ENCODE measurements around the gene OTULIN.

Gene OTULIN

DNA sequence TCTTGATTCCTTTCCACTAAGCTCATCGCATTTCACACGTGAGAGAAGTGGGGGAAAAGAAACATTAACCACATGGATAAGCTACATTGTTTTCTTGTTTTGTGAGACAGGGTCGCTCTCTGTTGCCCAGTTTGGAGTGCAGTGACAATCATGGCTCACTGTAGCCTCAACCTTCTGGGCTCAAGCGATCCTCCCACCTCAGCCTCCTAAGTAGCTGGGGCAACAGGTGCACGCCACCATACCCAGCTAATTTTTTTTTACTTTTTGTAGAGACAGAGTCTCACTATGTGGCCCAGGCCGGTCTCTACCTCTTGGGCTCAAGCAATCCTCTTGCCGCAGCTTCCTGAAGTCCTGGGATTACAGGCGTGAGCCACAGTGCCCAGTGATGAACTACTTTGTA, 2.8 kb downstream of the OTULIN start:
- Histone ChIP-seq H3K27ac (peak overlapping the region in 5 of 21 experiments; percentile 11 to 97 (median 43)), H3K4me3 (no peak overlapping the region)

DNA sequence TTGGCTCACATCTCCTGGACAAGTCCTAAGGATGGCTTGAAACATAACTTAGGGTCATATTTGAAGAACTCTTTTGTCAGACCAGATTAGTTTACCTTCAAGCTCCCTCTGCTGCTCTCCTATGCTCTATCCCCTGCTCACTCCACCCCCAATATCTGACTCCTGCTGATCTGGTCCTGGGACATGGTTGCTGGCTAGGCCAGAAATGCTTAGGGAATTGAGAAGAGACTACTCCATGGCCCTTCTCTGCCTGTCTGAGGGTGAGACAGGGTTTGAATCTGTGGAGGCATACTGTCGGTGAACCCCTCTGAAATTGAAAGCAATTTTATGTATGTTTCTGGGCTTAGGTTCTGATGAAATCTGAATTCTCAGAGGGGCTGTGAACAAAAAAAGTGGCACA, 3.3 kb downstream of the OTULIN start:
- no peak overlapping the region for H3K4me3 ChIP-seq
- peak overlapping the region in 9 of 21 experiments; percentile 4 to 97 (median 18) for H3K27ac ChIP-seq

DNA sequence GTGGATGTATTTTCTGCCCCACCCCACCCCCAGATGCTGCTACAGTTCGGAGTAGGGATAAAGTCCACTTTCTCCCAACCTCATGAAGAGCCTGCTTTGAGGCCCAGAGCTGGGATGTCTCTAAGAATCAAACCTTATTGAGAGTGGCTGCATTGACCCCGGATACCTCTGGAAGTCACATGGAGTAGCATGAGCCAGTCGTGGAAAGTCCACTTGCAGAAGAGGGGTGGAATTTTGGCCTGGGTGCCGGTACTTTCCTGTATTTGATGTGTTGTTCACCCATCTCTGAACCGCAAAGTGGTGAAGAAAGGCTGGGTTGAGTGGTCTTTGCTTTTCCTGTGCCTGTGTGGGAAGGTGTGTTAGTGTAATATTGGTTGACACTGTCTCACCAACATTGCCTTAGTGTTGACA, 3.7 kb downstream of the OTULIN start:
- Histone ChIP-seq H3K27ac (peak overlapping the region in 7 of 21 experiments; percentile 4 to 97 (median 43)), H3K4me3 (no peak overlapping the region)

DNA sequence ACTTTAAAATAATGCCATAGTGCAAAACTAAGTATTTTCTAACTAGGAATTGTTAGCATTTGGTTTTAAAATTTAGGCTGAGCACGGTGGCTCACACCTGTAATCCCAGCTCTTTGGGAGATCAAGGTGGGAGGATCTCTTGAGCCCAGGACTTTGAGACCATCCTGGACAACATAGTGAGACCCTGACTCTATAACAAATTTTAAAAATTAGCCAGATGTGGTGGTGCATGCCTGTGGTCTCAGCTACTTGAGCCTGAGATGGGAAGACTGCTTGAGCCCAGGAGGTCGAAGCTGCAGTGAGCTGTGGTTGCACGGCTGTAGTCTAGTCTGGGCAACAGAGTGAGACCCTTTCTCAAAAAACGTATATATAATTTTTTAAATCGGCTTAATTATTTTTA, 4.9 kb downstream of the OTULIN start:
- Histone ChIP-seq H3K4me3 (no peak overlapping the region), H3K27ac (peak overlapping the region in 3 of 21 experiments; percentile 0 to 38 (median 2))

DNA sequence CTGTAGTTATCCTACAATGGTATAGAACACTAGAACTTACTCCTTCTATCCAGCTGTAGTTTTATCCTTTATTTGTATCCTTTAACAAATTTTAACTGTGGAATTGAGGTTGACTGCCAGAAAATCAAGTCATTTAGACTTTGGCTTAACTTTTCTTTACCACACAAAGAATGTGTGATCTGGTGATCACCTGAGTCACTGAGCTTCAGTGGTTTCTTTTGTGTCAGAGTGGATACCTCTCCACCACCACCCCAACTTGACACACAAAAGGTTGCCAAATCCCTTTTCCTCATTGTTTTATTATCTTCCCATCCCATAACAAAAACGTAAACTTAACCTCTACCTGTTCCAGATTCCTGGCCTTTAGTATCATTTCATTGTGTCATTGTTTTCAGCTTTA, 5.5 kb downstream of the OTULIN start:
- H3K27ac ChIP-seq = peak overlapping the region in 3 of 21 experiments; percentile 0 to 15 (median 2)
- no peak overlapping the region for H3K4me3 ChIP-seq

DNA sequence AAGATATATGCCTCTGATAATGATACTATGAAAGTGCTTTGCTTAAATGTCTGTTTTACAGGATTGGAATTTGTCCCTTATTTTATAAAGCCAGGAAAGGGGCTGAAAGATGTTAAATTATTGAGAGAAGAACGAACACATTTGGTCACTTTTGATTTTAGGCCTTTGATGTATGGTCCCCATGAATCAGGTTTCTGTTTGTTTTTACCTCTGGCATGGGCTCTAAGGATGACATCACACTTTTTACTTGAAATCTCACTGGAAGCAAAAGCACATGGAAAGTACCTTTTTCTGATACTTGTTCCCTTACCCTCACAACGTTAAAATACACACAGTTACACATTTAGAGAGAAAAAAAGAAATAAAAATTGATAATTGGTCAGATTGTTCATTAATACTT, 6.9 kb downstream of the OTULIN start:
- H3K27ac ChIP-seq = peak overlapping the region in 11 of 21 experiments; percentile 6 to 61 (median 26)
- no peak overlapping the region for H3K4me3 ChIP-seq

DNA sequence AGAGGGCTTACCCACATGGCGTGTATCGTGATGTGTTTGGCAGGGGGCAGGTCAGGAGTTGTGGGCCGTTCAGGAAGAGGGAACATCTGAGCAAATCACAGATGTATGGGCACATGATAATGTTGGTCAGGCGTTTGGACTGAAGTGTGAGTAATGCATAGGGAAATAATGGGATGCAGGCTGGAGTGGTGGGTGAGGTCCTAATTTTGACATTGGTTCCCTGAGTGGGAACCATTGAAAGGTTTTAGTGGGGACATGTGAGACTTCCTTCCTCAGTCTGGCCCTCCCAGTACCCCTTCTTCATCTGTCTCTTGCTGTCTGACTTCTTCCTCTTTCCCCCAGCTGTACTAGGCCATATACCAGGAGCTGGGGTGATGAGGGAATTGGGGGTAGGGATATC, 7.6 kb downstream of the OTULIN start:
- Histone ChIP-seq H3K27ac (peak overlapping the region in 7 of 21 experiments; percentile 7 to 61 (median 26)), H3K4me3 (no peak overlapping the region)

DNA sequence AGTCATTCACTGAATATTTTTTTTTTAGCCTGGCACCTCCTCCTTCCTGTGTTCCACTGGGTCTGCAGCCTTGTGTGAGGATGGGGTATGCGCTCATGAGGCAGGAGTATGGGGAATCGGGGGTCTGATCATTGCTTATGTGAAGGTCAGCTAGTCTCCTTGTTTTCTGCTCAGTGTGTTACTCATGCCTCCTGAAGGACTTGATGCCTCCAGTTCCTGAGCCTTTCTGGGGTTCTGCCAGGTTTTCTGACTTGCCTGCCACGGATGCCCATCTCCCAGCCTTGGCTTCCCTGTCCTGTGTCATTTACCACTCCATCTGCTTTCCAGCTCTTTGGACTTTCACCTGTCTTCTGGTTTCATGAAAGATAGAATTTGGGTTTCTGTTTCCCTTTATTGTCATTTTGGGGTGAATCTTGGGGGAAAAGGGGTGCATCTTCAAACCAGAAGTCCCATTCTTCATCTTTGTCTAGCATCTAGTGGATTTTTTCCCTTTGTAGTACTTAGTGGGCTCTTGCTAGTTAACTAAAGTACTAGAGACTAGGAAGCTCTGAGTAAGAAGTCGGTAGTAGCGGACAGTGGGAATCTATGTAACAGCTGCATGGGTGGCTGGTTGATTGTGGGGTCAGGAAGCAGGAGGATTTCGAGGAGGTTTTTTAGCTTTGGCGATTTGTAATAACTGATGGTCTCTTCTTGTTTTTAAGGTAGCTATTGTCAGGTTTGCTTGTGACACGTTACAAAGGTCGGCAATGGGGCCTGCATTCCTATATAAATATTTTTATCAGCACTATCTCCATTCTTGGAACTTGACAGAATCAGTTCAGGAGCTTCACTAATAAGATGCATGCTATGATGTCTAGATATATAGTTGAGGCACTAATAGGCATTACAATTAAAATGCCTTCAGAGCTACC, 8.2 kb downstream of the OTULIN start:
- no peak overlapping the region for H3K4me3 ChIP-seq
- H3K27ac ChIP-seq = peak overlapping the region in 7 of 21 experiments; percentile 7 to 61 (median 26)

DNA sequence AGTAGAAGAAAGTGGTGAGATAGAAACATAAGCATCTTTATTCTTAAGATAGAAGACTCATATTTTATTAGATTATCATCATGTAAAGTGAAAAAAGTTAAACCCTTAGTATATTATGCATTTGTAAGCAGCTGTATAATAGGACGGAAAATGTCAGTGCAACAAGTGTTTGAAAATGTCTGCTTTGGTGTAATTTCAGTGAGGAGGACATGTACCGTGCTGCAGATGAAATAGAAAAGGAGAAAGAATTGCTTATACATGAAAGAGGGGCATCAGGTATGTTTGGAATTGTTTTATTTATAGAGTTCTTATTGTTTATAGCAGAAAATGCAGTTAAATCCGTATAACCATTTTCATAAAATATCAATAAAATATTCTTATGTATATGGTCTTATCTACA, 8.9 kb downstream of the OTULIN start:
- no peak overlapping the region for H3K27ac ChIP-seq
- no peak overlapping the region for H3K4me3 ChIP-seq

DNA sequence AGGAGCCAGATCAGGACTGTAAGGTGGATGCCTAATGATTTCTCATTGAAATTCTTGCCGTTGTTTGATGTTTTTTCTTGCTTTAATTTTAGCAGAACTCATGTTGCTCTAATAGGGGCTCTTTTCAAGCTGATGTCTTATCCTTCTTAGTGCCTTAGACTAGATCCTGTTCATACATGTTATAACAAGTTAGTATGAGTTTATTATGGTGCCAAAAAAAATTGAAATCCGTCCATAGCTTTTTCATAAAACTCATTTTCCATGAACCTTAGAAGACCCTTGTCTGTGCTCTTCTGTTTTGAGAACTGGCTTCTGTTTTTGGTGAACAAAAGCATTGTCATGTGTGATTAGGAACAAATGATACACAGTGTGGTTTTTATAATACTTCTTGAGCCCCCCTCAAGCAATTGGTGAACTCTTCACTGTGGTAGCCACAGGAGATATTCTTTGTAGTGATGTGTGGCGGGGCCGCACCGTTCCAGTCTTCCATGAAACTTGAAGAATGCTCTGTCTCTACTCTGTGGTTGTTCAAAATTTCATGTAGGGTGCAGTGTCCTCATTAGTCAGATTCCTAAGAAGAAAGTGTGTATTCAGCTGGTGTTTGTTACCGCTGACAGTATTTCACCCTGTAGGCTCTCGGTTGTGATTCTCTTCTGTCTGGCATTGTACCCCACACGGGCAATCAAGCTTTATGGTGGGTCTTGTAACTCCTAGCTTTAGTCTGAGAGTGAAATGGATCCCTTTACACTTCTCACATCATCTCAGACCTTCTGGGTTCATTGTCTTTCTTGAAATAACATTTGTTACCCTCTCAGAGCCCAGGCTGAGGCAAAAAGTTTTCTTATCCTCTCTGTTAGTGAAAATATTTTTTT, 10.7 kb downstream of the OTULIN start:
- Histone ChIP-seq H3K4me3 (no peak overlapping the region), H3K27ac (peak overlapping the region in 17 of 21 experiments; percentile 1 to 74 (median 50))

DNA sequence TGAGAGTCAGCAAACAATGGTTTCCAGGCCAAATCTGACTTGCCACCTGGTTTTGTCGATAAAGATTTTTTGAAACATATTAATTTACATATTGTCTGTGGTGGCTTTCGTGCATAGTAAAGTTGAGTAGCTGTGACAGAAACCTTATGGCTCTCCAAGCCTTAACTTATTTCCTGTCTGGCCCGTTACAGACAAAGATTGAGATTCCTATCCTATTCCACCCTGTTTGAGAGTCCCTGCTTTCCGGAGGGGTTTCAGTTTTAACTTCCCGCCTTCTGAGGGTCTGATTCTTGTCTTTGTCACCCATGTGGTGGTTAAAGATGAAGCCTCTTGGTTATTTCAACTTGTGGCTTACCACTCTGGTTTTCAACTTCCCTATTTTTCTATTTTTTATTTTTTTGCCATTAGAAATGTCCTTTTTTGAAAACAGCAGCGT, 11.4 kb downstream of the OTULIN start:
- H3K4me3 ChIP-seq = no peak overlapping the region

DNA sequence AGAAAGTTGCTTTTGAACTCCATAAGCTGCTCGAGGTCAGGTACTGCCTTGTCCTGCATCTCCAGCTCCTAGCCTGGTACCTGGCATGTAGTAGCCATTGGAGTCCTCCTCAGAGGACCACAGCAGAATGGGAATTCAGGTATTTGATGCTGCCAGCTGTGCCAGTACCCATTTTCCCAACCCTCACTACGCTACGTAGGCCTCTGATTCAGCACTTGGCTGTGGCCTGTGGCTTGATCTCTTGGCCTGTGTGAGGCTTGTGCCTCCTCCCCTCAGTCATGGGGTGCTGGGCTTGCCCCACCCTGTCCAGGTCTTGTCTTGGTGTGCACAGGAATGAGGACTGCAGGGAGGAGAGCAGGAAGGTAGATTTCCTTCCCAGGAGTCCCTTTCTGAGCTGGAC, 11.8 kb downstream of the OTULIN start:
- H3K27ac ChIP-seq = peak overlapping the region in 18 of 21 experiments; percentile 1 to 74 (median 45)
- no peak overlapping the region for H3K4me3 ChIP-seq

More for the DNA sequence above, 11.4 kb downstream of the OTULIN start:
- peak overlapping the region in 19 of 21 experiments; percentile 1 to 74 (median 47) for H3K27ac ChIP-seq

DNA sequence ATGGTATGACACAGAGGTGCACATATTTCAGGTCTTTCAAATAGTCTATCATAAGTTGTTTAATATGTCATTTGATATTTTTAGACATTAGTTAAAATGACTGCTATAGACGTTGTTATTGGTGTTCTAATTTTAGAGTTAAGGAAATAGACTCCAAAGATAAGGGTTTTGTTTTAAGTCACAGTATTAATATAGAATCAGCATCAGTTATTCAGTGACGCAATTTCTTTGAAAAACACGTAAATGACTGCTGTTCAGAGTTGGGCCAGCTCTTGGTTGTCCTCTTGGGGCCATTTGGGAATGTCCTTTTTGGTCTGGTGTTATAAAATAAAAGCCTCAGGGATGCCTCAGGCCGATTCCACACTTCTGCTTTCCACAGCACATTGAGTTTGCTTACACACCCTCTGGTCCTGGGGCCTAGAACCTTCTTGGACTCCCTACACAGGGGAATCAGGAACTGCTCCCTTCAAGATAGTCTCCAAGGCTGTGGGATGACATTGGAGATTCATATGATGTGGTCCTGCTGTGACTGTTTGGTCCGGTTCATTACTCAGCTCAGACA, 14.3 kb downstream of the OTULIN start:
- Histone ChIP-seq H3K27ac (no peak overlapping the region), H3K4me3 (no peak overlapping the region)

DNA sequence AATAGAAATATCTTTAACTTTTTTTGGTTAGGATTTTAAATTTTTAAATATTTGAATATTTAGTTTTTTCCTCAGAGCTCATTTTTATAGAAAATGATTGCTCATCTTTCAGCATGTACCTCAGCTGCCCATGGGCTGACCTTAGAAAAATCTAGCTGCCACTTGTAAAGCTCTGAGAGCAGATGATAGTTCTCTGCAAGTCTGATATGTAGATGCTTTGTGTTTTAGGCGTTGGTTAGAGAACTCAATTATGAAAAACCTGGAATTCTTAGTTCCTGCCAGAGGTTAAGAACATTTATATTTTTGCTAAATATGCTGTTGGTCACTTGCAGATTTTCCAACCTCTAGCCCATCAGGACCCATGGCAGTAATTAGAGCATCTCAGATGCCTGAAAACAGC, 15.1 kb downstream of the OTULIN start:
- H3K4me3 ChIP-seq = no peak overlapping the region
- H3K27ac ChIP-seq = no peak overlapping the region

DNA sequence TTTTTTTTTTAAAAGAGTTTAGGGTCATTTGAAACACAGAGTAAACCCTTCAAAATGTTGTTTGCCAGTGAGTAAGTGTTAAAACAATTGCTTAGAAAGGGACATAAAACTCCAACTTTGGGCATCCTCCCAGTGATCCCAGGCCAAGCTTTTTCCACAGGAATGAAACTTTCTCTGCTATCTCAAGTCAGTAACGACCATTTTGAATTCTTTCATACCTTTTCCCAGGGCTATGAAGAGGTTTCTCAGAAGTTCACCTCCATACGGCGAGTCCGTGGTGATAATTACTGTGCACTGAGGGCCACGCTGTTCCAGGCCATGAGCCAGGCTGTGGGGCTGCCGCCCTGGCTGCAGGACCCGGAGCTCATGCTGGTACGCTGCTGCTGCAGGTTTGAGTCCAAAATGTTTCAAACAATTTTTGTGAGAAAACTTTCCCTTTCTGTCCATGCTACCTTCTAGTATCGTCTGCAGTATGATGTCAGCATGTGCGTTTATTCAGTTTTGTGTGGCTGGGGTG, 16.8 kb downstream of the OTULIN start:
- Histone ChIP-seq H3K4me3 (no peak overlapping the region), H3K27ac (no peak overlapping the region)

DNA sequence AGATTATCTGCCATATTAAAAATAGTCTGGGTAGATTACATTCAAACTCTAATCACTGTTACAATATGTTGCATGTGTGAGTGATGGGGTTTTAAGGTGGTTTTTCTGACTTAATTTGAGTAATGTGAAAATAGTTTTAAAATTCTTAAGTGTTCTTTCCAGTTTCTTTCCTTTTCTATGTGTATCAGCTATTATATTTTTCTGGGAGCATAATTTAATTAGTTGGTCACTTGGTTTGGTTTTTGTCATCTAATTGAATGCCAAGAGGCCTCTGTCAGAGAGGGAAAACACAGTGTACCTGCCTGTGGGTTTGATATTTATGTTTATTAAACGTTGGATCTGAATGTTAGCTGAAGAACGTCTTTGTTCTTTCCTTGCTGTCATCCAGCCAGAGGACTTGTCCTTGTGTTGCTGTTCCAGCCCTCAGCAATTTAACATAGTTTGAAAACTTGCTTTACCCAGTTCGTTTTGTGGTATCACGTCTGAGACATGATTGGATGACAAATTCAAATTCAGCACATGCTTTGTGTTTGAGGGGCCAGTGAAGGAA, 19.5 kb downstream of the OTULIN start:
- Histone ChIP-seq H3K27ac (peak overlapping the region in 10 of 21 experiments; percentile 13 to 68 (median 35)), H3K4me3 (no peak overlapping the region)

DNA sequence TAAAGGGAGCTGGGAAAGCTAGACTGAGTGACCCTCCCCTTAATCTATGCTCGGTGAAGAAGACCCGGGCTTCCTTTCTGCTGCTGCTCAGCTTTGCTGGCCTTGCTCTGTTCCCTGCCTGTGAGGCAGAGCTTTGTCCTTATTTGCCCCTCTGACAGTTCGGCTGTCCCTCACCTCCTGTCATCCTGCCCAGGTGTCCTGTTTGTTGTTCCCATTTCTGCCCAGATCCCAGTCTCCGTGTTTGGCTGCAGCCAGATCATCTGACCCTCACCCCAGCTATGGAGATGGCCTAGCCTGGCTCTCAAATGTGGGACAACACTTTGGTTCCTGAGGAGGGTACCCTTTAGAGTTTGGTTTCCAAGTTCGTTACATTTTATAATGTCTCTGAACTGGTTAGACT, 20.2 kb downstream of the OTULIN start:
- Histone ChIP-seq H3K4me3 (no peak overlapping the region), H3K27ac (peak overlapping the region in 11 of 21 experiments; percentile 13 to 68 (median 35))

DNA sequence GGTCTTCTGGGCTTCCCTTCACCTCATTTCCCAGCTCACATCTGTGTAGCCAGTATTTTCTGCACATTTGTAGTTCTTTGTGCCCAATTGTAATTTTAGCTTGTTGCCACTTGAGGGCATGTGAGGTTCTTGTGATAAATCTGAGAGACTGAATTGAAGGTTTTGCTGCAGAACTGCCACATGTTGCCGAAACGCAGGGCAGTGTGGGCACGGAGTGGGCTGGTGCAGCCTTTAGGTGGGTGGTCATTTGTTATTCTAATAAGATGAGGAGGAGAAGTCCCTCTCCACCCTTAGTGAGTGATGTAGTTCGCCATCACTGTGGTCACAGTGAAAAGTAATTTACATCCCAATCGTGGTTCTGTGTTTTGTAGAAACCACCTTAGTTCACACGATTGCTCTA, 21.2 kb downstream of the OTULIN start:
- Histone ChIP-seq H3K27ac (peak overlapping the region in 5 of 21 experiments; percentile 9 to 68 (median 26)), H3K4me3 (no peak overlapping the region)

DNA sequence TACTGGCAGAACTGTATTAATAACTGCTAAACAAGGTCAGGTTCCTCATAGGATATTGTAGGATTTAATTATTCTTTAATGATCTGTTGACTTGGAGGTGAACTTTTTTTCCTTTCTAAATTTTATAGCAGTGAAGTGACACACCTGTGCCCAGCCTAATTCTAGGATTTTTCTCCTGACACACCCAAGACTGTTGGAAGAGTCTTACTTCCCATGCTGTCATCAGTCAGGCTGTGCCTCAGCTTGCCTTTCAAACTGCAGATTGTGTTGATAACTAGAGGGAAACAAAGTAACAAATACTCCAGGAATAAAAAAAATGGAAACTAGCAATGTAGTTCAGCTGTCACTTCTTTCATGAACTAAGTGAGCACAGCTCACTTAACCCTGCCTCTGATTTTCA, 22.0 kb downstream of the OTULIN start:
- Histone ChIP-seq H3K27ac (peak overlapping the region in 11 of 21 experiments; percentile 1 to 68 (median 52)), H3K4me3 (no peak overlapping the region)
